ENCODE measurements around the gene LNX2.

LNX2 gene

DNA sequence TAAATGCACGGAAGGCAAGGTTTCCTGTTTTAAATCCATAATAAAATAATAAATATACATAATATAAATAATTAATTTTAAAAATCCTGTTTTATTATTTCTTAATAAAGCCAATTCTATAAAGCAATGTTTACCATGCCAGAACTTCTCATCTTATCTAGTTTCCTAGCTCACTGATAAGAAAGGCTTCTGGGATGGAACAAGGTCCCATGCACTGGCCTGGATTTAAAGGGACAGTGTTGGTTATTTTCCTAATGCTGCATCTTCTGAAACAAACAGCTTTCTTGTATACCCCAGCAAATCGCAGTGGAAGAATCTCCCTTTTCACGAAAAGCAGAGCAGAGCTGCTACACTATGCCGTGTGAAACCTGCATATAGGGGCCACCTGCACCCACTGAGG is 68.8 kb downstream of the LNX2 start:
- no peak for DNase-seq

DNA sequence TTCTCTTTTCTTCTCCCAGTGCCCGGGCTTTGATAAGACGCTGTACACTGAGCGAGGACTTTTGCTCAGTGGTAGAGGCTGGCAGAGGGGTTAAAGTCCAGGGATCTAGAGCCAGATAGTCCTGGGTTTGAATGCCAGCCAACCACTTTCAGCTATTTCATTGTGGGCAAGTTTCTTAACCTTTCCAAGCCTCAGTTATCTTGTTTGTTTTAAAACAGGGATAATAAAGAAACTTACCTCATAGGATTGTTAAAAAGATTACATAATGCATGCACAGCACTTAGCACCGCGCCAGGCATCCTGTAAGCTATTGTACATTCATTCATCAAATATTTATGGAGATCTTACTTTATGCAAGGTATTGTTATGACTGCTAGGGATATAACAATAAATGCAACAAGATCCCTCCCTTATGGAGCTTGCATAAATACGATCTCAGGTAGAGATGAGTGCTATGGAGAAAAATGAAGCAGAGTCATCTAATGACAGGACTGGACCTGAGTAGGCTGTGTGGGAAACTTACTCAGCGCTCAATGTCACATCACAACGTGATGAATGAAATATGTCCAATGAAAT is 70.8 kb downstream of the LNX2 start:
- no peak for DNase-seq

DNA sequence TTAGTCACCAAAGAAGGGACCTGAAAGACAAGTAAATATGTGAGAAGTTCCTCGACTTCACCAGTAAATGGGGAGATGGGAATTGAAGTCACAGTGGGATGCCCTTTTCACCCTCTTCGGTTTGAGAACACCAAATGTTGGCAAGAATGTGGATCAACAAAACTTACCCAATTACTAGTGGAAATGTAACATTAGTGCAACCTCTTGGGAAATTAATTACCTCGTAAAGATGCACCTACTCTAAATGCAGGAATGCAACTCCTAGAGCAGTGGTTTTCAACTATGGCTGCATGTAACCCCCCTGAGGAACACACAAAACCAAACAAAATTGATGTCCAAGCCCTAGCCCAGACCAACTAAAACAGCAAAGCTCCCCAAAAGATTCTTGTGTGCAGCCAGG is 78.1 kb downstream of the LNX2 start:
- no peak for DNase-seq

DNA sequence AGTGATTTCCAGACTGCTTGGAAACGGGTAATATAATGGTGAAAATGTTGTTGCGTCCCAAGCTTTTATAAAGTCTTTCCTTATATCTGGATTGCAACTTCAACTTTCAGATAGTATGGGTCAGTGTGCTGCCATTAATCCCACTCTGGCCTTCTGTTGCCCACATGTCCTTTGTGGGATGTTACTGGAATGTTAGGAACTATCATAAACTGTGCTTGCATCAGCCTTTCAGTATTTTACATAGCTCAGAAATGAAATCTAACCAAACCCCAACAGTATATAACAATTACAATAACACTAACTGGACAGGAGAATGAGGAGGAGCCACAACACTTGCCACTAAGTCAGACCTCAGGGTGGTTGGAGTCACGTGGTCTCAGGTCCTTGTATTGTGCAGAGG is 78.9 kb downstream of the LNX2 start:
- no peak for DNase-seq

DNA sequence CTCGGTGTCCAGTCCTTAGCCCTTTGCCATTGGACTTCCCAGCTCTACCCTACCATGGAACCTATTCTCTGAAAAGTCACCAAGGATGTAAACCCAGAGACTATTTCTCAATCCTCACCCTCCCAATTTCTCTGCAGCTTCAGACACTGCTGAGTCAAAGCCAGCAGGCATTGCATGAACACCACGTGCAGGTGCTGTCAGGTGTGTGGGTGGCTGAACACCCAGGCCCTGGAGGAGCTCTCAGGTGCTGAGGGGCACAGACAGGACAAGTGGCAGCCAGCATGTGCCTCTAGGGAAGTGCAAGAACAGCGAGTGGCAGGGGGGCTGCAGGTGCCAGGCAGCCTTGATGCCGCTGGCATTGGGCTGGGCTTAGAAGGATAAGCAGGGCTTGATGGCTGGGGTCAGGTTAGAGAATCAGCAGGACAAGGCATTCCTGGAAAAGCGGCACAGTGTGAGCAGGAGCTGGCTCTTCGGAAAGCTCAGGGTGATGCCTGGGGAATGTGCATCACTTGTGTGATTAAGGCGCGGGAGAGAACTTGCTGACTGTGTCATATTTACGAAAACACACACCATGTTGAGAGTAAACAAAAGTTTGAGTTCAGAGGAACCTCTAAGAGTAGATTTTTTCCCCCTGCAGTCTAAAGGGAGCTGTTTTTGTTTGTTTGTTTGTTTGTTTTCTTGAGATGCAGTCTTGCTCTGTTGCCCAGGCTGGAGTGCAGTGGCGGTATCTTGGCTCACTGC is 83.8 kb downstream of the LNX2 start:
- no peak for DNase-seq

DNA sequence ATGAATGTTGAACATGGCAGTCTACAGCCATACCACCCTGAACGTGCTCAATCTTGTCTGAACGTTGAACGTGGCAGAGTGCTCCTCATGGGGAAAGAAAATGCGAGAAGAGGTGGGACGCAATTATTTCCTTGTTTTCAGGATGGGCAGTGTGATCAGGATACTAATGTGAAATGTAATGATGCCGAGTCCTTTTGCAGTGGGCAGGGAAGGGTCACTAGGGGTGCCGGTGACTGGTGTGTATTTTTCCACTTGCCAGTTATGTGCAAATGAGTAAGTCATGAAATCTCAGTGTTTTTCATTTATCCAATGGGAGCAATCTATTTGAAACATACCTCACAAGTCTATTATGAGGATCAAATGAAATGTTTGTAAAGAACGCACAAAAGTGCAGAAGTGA is 84.8 kb downstream of the LNX2 start:
- DNase-seq, result no peak

DNA sequence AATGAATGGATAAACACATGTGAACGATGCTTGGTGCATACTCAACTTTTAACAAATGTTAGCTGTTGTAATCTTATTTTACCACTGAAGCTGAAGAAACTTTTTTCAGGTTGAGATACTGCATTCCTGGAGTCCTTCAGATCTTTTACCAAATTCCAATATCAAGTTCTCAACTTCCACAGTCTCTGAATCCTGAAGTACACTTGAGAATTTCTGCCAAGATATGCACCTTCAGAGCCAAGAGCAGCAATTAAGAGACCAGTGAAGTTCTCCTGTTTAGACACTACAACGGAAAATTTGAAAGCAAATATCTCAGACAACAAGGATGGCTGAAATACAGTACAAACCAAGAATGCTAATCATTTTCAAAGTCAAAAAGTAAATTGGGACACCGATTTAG is 85.3 kb downstream of the LNX2 start:
- no peak for DNase-seq

DNA sequence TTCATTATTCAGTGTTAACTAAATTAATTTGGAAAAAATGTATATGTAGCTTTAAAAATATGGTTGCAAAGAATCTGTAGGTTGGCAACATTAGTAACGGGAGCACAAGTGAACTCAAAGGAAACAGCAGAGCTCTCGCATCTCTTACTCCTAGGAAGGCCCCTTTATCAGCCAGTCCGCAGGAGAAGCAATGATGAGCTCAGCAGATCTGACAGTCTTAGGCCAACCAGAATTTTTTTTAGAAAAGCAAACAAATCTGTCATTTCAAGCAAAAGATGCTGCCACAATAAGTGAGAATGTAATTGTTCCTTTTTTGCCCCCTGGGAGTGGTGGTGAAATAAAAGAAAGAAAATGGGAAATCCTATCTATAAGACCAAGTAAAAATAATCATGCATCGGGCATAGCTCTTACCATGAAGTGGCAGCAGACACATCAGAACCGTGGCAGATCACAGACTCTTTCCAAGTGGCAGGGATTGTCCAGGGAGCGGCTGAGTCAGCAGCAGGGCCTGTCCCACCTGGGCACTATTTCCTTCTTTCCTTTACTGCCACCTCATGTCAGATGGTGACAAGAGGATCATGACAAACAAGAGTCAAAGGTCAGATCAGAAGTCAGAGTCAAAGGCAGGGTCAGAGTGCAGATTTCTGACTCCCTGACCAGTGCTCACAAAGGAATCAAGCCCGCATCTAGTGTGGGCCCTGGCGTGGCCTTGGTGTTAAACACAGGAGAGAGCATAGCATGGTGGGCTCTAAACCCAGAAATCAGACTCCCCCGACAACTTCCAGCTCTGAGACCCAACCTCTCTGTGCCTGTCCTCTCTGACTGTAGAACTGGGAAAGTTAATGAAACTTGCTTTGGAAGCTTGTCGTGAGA is 86.0 kb downstream of the LNX2 start:
- DNase-seq, result no peak

DNA sequence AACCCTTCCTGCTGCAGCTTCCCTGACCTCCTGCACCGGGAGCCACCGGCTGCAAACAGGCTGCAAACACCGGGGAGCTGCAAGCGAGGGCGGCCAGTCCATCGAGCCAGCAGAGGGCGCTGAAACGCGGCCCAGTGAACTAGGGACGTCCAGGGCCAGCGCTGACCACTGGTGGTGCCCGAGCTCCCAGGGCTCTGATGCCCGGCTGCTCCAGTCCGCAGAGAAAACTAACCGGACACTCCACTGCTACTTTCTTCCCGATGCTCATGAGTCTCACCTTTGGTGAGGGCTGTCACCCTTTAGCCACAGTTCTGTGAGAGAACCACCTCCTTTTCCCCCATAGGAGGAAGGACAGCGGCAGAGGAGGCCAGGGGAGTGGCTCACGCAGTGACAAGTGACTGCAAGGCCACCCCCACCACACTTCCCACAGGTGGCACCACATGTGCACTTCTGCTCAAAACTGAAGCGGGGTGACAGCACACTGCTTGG is 87.1 kb downstream of the LNX2 start:
- peak in 3 of 4 experiments; percentile 3 to 17 (median 11) for DNase-seq

DNA sequence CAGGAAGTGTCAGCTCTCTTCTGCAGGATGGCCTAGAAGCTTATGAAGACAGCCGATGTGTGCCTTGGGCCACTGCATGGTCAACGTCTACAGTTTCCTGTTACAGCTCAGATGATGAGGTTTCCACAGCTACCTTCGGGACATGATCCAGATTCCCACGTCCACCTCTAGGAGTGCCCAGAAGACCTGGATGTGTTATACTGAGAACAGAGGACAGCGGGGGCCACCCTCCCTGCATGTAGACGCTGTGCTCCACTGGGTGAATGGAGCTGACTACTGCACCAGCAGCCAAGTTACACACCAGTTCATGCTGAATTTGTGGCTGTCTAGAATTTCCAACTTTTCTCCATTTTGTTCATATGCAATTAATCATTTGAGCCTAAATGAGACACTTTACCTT is 91.4 kb downstream of the LNX2 start:
- no peak for DNase-seq

DNA sequence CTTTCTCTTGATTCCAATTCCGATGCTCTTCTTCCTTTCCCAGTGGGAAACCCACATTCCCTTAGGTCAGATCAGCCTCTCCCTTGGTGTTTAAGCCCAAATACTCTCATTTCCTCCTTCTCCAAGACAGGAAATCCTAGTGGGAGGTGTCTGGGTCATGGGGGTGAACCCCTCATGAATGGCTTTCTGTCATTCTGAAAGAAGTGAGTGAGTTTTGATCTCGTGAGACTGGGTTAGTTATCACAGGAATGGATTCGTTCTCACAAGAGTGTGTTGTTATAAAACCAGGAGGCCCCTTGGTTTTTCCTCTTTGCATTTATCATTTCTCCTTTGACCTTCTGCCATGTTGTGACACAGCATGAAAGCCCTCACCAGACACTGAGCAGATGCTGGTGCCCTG is 93.8 kb downstream of the LNX2 start:
- no peak for DNase-seq

DNA sequence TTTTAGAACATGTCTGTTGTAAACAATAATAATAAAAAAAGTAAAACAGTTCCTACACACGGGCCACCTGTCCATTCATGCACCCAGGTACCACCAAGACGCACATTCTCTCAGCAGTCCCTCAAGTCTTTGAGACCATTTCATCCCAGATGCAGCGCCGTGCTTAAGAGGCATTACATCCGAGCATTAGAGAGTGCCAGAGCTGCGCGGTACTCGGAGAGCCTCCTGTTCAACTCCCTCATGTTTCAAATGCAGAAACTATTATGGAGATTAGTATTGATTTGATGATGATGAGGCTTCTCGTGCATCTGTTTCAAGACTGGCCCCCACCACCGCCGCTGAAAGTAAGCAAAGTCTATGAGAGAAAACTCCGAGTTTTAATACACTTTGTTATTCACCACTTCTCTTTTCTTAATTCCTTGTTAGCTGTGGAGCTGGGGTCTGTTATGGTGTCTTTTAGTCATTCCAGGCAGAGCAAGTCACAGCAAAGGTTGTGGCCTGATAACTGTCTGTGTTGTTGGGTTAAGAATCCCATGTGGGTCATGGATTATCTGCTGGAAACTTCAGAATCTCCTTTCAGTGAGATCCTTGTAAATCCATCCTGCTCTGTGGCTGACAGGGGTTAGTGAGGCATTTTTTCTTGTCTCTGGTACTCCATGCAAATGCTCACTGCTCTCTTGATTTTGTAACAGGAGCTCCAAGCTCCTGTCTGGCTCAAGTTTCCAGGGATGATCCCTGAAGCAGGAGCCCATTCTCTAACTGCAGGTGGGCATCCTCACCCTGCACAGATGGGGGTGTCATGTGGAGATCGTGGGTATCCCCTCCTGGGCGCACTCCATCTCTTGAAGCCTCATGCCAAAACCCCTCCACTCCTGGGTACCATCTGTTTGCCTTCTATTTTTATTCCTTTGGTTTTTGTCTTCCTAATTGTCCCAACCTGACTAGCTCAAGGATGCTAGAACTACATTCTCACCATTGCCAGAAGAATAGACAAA is 95.1 kb downstream of the LNX2 start:
- no peak for DNase-seq

DNA sequence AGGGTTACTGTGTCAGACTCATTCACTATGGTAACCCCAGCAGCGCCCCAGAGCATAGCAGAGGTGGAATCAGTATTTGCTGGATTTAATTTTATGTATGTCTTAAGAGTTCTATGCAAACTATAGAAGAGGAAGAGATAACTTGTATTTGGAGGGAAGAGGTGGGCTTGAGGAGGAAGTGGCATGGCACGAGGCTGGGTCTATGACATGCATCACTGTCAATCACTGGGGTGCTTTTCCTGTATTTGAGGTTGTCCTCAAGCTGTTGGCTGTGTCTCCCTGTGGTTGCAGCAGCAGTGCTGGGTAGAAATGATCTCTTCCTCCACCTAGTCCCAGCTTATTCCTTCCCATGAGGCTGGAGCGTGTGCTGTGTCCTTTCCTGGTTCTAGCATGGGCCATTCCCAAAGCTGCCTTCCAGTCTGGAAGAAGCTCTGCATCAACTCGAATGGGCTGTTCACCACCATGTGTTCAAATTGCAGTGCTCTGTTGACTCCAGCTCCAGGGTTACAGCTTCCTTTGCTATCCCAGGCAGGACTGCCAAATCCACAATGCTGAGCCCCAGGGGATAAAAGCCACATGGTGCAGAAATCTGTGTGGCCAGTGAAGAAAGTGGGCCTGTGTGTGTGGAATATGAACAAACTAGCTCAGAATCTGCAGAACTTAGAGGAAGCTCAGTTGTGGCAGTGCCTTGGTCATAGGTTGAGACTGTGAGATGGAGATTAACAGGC is 96.8 kb downstream of the LNX2 start:
- no peak for DNase-seq

DNA sequence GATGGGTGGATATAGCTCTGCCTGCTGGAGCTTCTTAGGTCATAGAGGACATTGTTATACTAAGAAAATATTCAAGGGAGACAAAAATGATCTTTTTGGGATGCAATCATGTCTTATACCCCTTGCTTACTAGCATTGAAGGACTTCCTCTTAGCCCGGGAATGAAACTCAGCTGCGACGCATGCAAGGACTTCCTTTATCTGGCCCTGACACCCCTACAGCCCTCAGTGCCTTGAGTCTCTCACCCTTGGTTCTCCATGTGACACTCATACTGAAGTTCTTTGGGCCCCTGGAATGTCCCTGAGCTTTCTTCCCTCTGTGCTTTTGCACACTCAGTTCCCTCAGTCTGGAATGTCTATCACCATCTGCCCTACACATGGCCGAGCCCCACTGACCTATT is 97.5 kb downstream of the LNX2 start:
- DNase-seq, result no peak

DNA sequence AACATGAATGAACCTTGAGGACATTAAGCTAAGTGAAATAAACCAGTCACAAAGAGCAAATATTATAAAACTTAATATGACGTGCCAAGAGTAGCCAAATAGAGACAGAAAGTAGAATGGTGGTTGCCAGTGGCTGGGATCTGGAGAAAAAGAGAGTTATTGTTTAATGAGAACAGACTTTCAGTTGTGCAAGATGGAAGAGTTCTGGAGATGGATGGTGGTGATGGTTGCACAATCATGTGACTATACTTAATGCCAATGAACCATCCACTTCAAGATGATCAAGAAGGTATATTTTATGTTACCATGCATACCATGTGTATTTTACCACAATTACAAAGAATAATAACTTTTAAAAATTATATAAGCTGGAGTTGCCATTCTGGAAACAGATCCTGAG is 104.2 kb downstream of the LNX2 start:
- DNase-seq, result no peak

DNA sequence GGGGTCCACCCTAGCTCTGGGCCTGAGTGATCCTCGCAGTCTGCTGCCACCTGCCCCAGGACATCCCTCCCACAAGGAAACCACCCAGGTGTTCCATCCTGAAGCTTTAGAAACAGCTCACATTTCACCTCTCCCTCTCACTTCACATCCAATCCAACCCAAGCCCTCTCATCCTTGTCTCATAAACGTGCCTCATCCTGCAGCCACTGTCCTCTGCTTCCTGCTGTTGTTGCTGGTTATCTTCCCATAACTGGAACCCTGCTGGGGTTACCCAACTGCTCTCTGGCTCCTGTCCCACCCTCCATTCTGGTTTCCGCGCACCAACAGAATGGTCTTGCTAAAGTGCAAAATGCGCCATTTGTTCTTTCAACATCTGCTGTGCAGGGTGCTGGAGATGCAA is 110.2 kb downstream of the LNX2 start:
- DNase-seq, result no peak

DNA sequence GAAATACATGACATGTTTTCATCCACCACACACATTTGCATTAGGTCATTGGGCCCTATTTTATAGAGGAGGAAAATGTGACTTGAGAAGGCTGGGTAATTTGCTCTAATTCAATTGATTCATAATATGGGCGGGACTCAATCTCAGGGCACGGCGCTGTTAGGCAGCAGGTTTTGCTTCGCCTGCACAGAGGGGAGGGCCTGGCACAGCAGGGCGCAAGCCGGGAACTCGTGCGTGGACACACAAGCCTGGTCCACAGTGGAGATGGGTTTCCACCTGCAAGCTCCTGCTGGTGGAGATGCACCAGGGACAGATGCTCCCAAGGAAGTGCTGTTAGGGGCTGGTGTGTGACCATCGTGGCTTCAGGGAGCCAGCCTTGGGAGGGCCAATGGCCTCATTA is 111.5 kb downstream of the LNX2 start:
- DNase-seq, result no peak

DNA sequence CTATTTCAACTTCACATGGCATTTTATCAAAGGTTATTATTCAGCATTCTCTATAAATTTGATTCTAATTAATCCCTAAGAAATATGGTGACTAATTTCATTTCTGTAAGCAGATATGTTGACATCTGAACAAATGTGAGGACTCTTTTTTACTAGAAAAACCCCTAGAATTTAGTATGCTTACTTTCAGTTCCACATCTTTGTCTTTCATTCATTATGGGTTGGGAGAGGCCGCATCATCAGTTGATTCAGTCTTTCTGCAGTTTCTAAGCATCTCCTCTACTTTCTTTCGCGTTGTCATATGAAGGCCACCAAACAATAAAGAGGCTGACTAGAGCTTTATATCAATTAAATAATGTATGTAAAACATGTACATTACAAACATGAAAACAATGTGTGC is 114.5 kb downstream of the LNX2 start:
- no peak for DNase-seq

DNA sequence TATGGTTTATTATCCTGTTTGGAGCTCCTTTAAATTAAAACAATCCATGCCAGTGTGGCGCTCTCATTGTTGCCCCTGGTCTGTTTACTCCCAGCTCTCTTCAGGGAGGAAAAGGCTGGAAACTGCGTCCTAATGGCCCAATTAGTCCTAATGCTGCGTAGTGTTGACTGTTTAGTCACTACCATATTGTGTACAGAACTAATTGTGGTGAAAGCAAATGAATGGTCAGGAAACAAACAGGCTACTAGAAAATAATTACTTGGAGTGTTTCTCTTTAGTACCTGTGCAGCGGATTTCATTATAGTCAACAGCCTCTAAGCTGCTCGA is 115.5 kb downstream of the LNX2 start:
- no peak for DNase-seq

DNA sequence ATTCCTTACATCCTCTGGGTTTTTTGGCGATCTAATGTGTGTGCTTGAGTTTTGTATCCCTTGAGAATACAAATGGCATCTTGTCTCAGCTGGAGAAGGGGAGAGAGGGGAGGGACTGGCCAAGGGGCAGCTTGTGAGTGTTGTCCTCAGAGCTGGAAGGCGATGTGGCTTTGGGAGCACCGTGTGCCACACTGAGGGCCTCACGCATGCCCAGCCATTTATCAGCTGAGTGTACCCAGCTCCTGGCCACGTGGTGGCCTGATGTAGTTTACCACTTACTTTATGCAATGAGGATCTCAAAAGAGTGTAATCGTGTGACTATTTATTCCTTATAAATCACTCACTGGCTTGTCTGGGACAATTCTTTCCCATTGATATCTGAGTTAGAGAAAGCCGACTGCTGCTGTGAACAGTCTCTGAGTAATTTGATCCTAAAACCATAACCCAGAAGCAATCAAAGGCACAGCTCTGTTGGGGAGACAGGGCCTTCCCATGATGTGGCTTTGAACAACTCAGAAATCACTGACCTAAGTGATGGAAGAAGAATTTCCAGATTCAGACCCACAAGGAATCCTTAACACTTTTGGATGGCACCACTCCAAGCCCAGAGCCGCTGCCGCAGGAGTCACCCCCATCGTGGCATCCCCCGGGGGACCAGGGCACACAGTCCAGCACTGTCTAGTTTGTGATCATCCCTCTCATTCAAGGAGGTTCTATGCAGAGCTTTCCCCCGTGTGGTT is 116.0 kb downstream of the LNX2 start:
- no peak for DNase-seq

DNA sequence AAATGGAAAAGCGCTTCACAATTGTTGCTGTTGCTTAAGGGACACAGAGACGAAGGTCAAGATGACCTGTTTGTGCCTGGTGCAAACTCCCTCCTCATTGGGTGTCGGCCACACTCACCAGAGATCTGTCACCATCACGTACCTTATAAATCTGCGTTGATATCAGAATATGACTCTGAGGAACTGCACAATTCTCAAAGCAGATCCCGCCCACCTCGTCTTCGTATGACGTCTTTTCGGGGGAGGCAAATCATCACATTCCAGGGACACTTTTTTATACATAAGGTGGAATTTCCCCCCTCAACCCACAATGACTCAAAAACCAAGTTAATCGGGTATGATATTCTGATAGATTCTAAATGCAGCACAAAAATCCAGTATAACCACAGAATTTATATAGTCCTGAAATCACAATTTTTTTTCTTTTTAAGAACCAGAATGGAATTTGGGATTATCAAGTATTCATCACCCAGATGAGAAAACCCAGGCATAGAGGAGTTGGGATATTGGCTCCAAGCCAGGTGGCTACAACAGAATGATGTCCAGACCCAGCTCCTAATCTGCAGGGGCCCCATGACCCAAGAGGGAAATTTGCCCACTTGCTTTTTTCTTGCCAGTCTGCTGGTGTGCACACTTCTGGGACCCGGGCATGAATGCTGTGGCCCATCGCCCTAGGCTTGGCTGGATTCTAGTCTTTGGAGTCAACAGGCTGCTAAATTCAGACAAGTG is 119.4 kb downstream of the LNX2 start:
- DNase-seq, result no peak
